ENCODE measurements around the gene COL5A1. TPM values are rescaled to one million over a fixed set of nuclear protein-coding genes. Genes with fewer than 3 reads are reported as not detected.

Gene COL5A1
- total RNA-seq, 1 experiment from 2014 or later, result 9.5 TPM

- H3K27me3 ChIP-seq (ENCODE audit: insufficient read depth, low read length), result no peaks in the 10 kb centered on the region
- no peak overlapping the region for H2BK12ac ChIP-seq (ENCODE audit: insufficient read length, low read depth, low read length)
- H3K9me3 Mint-ChIP-seq, result peaks cover 0 to 2% of the 10 kb centered on the region in 2 experiments; a peak in 2 of 5 replicates
- no peak overlapping the region for H3K18ac ChIP-seq (ENCODE audit: insufficient read length, low read depth, low read length)
- H3K36me3 Mint-ChIP-seq (ENCODE audit: insufficient read depth in 1 of 3, low read depth in 3 of 3), result no peaks in the 10 kb centered on the region
- H4K8ac ChIP-seq (replicated peaks; ENCODE audit: insufficient read length, low read depth, low read length), result no peak overlapping the region
- DNase-seq, result no peak
- no peak overlapping the region for H3K4ac ChIP-seq (ENCODE audit: low read depth, low read length)
- no peak overlapping the region for H3K9ac ChIP-seq (ENCODE audit: extremely low read depth, insufficient read length, low read length)
- H3K27ac ChIP-seq (ENCODE audit: insufficient read length, low read depth, low read length), result no peak overlapping the region
- H3K4me3 Mint-ChIP-seq, result no peak overlapping the region
- no peaks in the 10 kb centered on the region for H3K23me2 ChIP-seq (ENCODE audit: insufficient read length, low read depth, low read length, poor library complexity, severe bottlenecking)
- no peak for TF ChIP-seq CTCF (conservative IDR thresholded peaks at IDR 0.05)
- no peak overlapping the region for H2BK120ac ChIP-seq (ENCODE audit: low read depth, low read length, poor library complexity, severe bottlenecking)
- H2BK20ac ChIP-seq (ENCODE audit: low read depth, low read length, poor library complexity, severe bottlenecking), result no peak overlapping the region
- no peaks in the 10 kb centered on the region for H3K27me3 Mint-ChIP-seq (ENCODE audit: low read depth)
- no peak overlapping the region for H3K14ac ChIP-seq (ENCODE audit: insufficient read depth, low read length)
- H3K23ac ChIP-seq (ENCODE audit: insufficient read length, low read depth, low read length), result no peak overlapping the region
- no peak overlapping the region for H2AK5ac ChIP-seq (ENCODE audit: insufficient read length, low read length)
- no peak overlapping the region for H2BK15ac ChIP-seq (ENCODE audit: low read depth, low read length)
- H3K27ac Mint-ChIP-seq, result no peak overlapping the region
- no peak overlapping the region for H4K5ac ChIP-seq (ENCODE audit: insufficient read length, low read depth, low read length)
- no peak overlapping the region for H4K91ac ChIP-seq (ENCODE audit: insufficient read length, low read depth, low read length)
- no peaks in the 10 kb centered on the region for H3K9me3 ChIP-seq (ENCODE audit: control insufficient read depth, low read depth, low read length)
- no peaks in the 10 kb centered on the region for H3K79me2 ChIP-seq (ENCODE audit: insufficient read depth, low read length)
- H3K56ac ChIP-seq (ENCODE audit: insufficient read length, low read depth, low read length), result no peak overlapping the region
- no peak overlapping the region for H2AFZ ChIP-seq (ENCODE audit: low read length)
- H3K4me1 ChIP-seq (ENCODE audit: insufficient read depth, low read length), result no peaks in the 10 kb centered on the region
- no CpG with 5 or more reads among the region's 18 CpGs for WGBS (ENCODE audit: extremely low coverage, insufficient read length, low lambda C conversion rate)
- peaks cover 0 to 4% of the 10 kb centered on the region in 2 experiments; a peak in 1 of 4 replicates for H3K4me1 Mint-ChIP-seq
- no peak overlapping the region for H2BK5ac ChIP-seq (ENCODE audit: insufficient read length, low read length)
- H3K4me2 ChIP-seq (ENCODE audit: insufficient read depth, insufficient read length, low read length), result no peak overlapping the region
- H4K20me1 ChIP-seq (ENCODE audit: control insufficient read depth, insufficient read depth, insufficient read length), result no peaks in the 10 kb centered on the region
- H3T11ph ChIP-seq (ENCODE audit: low read length), result no peak overlapping the region
- no peaks in the 10 kb centered on the region for H3K79me1 ChIP-seq (ENCODE audit: insufficient read depth, low read depth, low read length, poor library complexity, severe bottlenecking)
These were observed 202.1 kb downstream of the COL5A1 start for GRCh38 chr9:134843740-134844139.
